HEK293T (cell line): Measurements from ENCODE around the gene ACER1.
"Not testable (repeated sequence)": the region's sequence is repeated elsewhere in the genome, so short reads cannot be mapped to it uniquely, and the experiment has no call there.

Experiments
- CTCF ChIA-PET: fragments of 350-600 bp; formaldehyde crosslinking; extraction: SDS; loops from one replicate; lab custom pipeline; 2021; ENCODE audit warnings: antibody characterized with exemption, inconsistent platforms; lab: Yijun Ruan, JAX
- POLR2A ChIA-PET: fragments of 350-600 bp; formaldehyde crosslinking; extraction: SDS; loops from one replicate; lab custom pipeline; 2020; ENCODE audit warnings: antibody characterized with exemption, inconsistent platforms; lab: Yijun Ruan, JAX
- DNase-seq: peaks from one replicate; pipeline ENCODE4 v3.0.0; 2012; ENCODE audit warnings: mixed read lengths; ENCODE audit errors: extremely low spot score
- ARNT ChIP-seq: fragments of 450-650 bp; IDR thresholded peaks from 2 replicates; pipeline ENCODE4 v1.6.1; 2017; ENCODE audit warnings: mild to moderate bottlenecking
- BHLHE40 ChIP-seq: fragments of 450-650 bp; IDR thresholded peaks from 2 replicates; pipeline ENCODE4 v1.6.1; 2016; ENCODE audit warnings: mild to moderate bottlenecking, moderate library complexity, borderline replicate concordance
- CTBP1 ChIP-seq: fragments of 450-650 bp; IDR thresholded peaks from 2 replicates; pipeline ENCODE4 v1.6.1; 2016; ENCODE audit warnings: borderline replicate concordance
- ELF4 ChIP-seq: fragments of 450-650 bp; IDR thresholded peaks from 2 replicates; pipeline ENCODE4 v1.6.1; 2017; ENCODE audit warnings: antibody characterized with exemption
- FOXA1 ChIP-seq: fragments of 450-650 bp; IDR thresholded peaks from 2 replicates; pipeline ENCODE4 v1.6.1; 2016; ENCODE audit warnings: mild to moderate bottlenecking
- FOXK2 ChIP-seq: fragments of 450-650 bp; IDR thresholded peaks from 2 replicates; pipeline ENCODE4 v1.6.1; 2016; ENCODE audit warnings: mild to moderate bottlenecking
- FOXM1 ChIP-seq: fragments of 450-650 bp; IDR thresholded peaks from 2 replicates; pipeline ENCODE4 v1.6.1; 2017; ENCODE audit warnings: mild to moderate bottlenecking, borderline replicate concordance
- HDGF ChIP-seq: fragments of 450-650 bp; IDR thresholded peaks from 2 replicates; pipeline ENCODE4 v1.6.1; 2017; ENCODE audit warnings: antibody characterized with exemption, borderline replicate concordance
- L3MBTL2 ChIP-seq: fragments of 450-650 bp; conservative IDR thresholded peaks from 2 replicates; pipeline ENCODE4 v1.6.1; 2016; ENCODE audit warnings: mild to moderate bottlenecking
- LEF1 ChIP-seq: fragments of 450-650 bp; IDR thresholded peaks from 2 replicates; pipeline ENCODE4 v1.6.1; 2017; ENCODE audit warnings: mild to moderate bottlenecking, borderline replicate concordance
- NFRKB ChIP-seq: fragments of 450-650 bp; IDR thresholded peaks from 2 replicates; pipeline ENCODE4 v1.6.1; 2016; ENCODE audit warnings: mild to moderate bottlenecking, moderate library complexity
- PKNOX1 ChIP-seq: fragments of 450-650 bp; IDR thresholded peaks from 2 replicates; pipeline ENCODE4 v1.6.1; 2016
- SP1 ChIP-seq: fragments of 450-650 bp; IDR thresholded peaks from 2 replicates; pipeline ENCODE4 v1.6.1; 2017
- SUZ12 ChIP-seq: fragments of 450-650 bp; IDR thresholded peaks from 2 replicates; pipeline ENCODE4 v1.6.1; 2016; ENCODE audit warnings: mild to moderate bottlenecking
- TARDBP ChIP-seq: fragments of 450-650 bp; IDR thresholded peaks from 2 replicates; pipeline ENCODE4 v1.6.1; 2016
- ZNF384 ChIP-seq: fragments of 450-650 bp; IDR thresholded peaks from 2 replicates; pipeline ENCODE4 v1.6.1; 2016

The ACER1 gene

GRCh38 chr19:6297202-6297601 lies 36.2 kb downstream of the ACER1 start:
- TF ChIP-seq FOXA1, result no peak
- TF ChIP-seq FOXM1, result no peak
- no peak for TF ChIP-seq LEF1
- no peak for TF ChIP-seq FOXK2
- TF ChIP-seq ZNF384, result no peak
- TF ChIP-seq PKNOX1, result no peak
- no peak for TF ChIP-seq NFRKB
- TF ChIP-seq HDGF, result no peak
- no peak for TF ChIP-seq ARNT
- TF ChIP-seq TARDBP, result no peak
- no peak for TF ChIP-seq CTBP1
- no peak for TF ChIP-seq ELF4
- TF ChIP-seq SP1, result no peak
- TF ChIP-seq SUZ12, result no peak
- TF ChIP-seq BHLHE40, result no peak
- TF ChIP-seq L3MBTL2, result no peak
- ChIA-PET CTCF (no interaction called here), POLR2A (no interaction called here)

GRCh38 chr19:6292006-6292405 lies 41.4 kb downstream of the ACER1 start:
- DNase-seq, result no peak
- ChIA-PET CTCF (no interaction called here), POLR2A (no interaction called here)
- TF ChIP-seq FOXK2 (no peak), ZNF384 (no peak), NFRKB (no peak), ELF4 (no peak), TARDBP (no peak), SP1 (no peak), LEF1 (no peak), CTBP1 (no peak), FOXA1 (no peak), ARNT (no peak)

More at GRCh38 chr19:6297202-6297601, 36.2 kb downstream of the ACER1 start:
- DNase-seq, result no peak

GRCh38 chr19:6288737-6289136 lies 44.7 kb downstream of the ACER1 start:
- CTCF ChIA-PET, result no interaction called here
- POLR2A ChIA-PET, result no interaction called here
- DNase-seq, result no peak
- TF ChIP-seq FOXK2 (no peak), TARDBP (no peak), BHLHE40 (no peak), ELF4 (no peak), HDGF (no peak), FOXM1 (no peak)

- DNase-seq, result no peak
- TF ChIP-seq BHLHE40, result no peak
- TF ChIP-seq ARNT, result no peak
- TF ChIP-seq FOXM1, result no peak
- TF ChIP-seq SP1, result no peak
- TF ChIP-seq FOXK2, result no peak
- TF ChIP-seq TARDBP, result no peak
- TF ChIP-seq ELF4, result no peak
- no peak for TF ChIP-seq HDGF
- CTCF ChIA-PET, result no interaction called here
- POLR2A ChIA-PET, result no interaction called here
Observed at GRCh38 chr19:6287269-6287885, 46.0 kb downstream of the ACER1 start.

GRCh38 chr19:6286676-6287075 lies 46.7 kb downstream of the ACER1 start:
- ChIA-PET CTCF (no interaction called here), POLR2A (interaction anchor here (0.6 kb wide), 1 partner anchor 435 kb away, joined by 3 read pairs; the partner anchor contains the start of gene FUT3)
- no peak for DNase-seq
- no peak for TF ChIP-seq CTBP1
- TF ChIP-seq ELF4, result no peak
- no peak for TF ChIP-seq ZNF384
- TF ChIP-seq SUZ12, result no peak
- TF ChIP-seq SP1, result no peak
- no peak for TF ChIP-seq L3MBTL2
- no peak for TF ChIP-seq FOXK2
- no peak for TF ChIP-seq FOXA1
- TF ChIP-seq ARNT, result no peak
- no peak for TF ChIP-seq FOXM1
- no peak for TF ChIP-seq NFRKB

GRCh38 chr19:6282393-6282792 lies 51.0 kb downstream of the ACER1 start:
- POLR2A ChIA-PET, CTCF ChIA-PET, DNase-seq: not testable (repeated sequence)

- ChIA-PET CTCF (no interaction called here), POLR2A (no interaction called here)
- peak; percentile 99 for DNase-seq
- TF ChIP-seq L3MBTL2, result peak; percentile 92
- peak; percentile 99 for TF ChIP-seq PKNOX1
- no peak for TF ChIP-seq ELF4
Observed at GRCh38 chr19:6279931-6280591, 53.4 kb downstream of the ACER1 start, which contains the start of gene MLLT1. MLLT1 (minus strand) TSS chr19:6279975; CDS start chr19:6279784, 191 bp downstream.
